ENCODE data around the gene GATB.

DNA sequence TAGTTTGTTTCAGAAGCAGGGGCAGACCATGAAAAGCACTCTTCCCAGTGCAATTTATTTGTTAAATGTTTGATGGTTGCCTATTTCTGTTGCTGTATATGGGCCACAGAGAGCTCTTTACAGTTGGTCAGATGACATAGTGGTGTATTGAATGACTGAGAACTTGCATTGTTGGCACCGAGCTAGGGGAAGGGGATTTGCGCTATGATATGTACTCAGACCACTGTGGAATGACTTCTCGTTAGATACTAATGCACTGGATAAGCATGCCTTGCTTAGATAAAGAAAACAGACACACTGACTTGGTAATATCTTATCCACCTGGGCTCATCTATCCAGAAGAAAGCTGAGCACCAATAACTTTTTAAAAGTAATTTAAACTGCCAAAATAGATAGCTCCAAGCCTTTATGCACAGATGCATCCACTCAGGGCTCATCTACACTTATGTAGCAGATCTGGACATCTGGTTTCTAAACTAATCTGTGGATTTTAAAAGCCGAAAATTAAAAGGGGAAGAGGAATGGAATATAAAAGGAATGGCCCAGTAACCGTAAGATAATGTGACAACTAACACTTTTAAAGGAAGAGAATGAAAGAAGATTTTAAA lies 132.7 kb downstream of the GATB start:
- TF ChIP-seq, protein P1, sequence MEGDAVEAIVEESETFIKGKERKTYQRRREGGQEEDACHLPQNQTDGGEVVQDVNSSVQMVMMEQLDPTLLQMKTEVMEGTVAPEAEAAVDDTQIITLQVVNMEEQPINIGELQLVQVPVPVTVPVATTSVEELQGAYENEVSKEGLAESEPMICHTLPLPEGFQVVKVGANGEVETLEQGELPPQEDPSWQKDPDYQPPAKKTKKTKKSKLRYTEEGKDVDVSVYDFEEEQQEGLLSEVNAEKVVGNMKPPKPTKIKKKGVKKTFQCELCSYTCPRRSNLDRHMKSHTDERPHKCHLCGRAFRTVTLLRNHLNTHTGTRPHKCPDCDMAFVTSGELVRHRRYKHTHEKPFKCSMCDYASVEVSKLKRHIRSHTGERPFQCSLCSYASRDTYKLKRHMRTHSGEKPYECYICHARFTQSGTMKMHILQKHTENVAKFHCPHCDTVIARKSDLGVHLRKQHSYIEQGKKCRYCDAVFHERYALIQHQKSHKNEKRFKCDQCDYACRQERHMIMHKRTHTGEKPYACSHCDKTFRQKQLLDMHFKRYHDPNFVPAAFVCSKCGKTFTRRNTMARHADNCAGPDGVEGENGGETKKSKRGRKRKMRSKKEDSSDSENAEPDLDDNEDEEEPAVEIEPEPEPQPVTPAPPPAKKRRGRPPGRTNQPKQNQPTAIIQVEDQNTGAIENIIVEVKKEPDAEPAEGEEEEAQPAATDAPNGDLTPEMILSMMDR (conservative IDR thresholded peaks at IDR 0.05; ENCODE audit: low read depth, low read length): no peak
- TF ChIP-seq EZH2 (IDR thresholded peaks at IDR 0.05; ENCODE audit: low read length, unreplicated experiment): no peak
